ENCODE data around the gene RCOR3.
"Not testable (repeated sequence)": the region's sequence is repeated elsewhere in the genome, so short reads cannot be mapped to it uniquely, and the experiment has no call there.

The RCOR3 gene

GRCh38 chr1:211287218-211287617, 28.1 kb downstream of the RCOR3 start:
- Histone ChIP-seq H3K4me1 (ENCODE audit: control insufficient read depth, insufficient read depth, low read length) (no peaks in the 10 kb centered on the region), H3K27ac (ENCODE audit: insufficient read depth, low read depth, low read length, poor library complexity, severe bottlenecking) (no peak overlapping the region), H3K27me3 (ENCODE audit: control insufficient read depth, insufficient read depth, low read length, poor library complexity, severe bottlenecking) (no peaks in the 10 kb centered on the region), H3K9me3 (ENCODE audit: control insufficient read depth, low read length) (no peaks in the 10 kb centered on the region), H3K36me3 (ENCODE audit: control insufficient read depth, insufficient read depth, low read length) (peaks cover 19% of the 10 kb centered on the region), H3K4me3 (ENCODE audit: insufficient read depth, low read depth, low read length) (no peak overlapping the region)
- 93 to 97% methylated on average over 3 of the region's 3 CpGs for WGBS, 2 experiments

- H3K27ac ChIP-seq (ENCODE audit: insufficient read depth, low read depth, low read length, poor library complexity, severe bottlenecking) = no peak overlapping the region
- peaks cover 21% of the 10 kb centered on the region for H3K36me3 ChIP-seq (ENCODE audit: control insufficient read depth, insufficient read depth, low read length)
- H3K27me3 ChIP-seq (ENCODE audit: control insufficient read depth, insufficient read depth, low read length, poor library complexity, severe bottlenecking) = no peaks in the 10 kb centered on the region
- no peak overlapping the region for H3K4me3 ChIP-seq (ENCODE audit: insufficient read depth, low read depth, low read length)
- WGBS, 2 experiments = 92 to 95% methylated on average over 2 of the region's 2 CpGs
- no peaks in the 10 kb centered on the region for H3K4me1 ChIP-seq (ENCODE audit: control insufficient read depth, insufficient read depth, low read length)
- H3K9me3 ChIP-seq (ENCODE audit: control insufficient read depth, low read length) = no peaks in the 10 kb centered on the region
These were observed 33.2 kb downstream of the RCOR3 start for GRCh38 chr1:211292411-211292810.

- Histone ChIP-seq H3K4me1 (ENCODE audit: control insufficient read depth, insufficient read depth, low read length) (no peaks in the 10 kb centered on the region), H3K27ac (ENCODE audit: insufficient read depth, low read depth, low read length, poor library complexity, severe bottlenecking) (no peak overlapping the region), H3K27me3 (ENCODE audit: control insufficient read depth, insufficient read depth, low read length, poor library complexity, severe bottlenecking) (no peaks in the 10 kb centered on the region), H3K4me3 (ENCODE audit: insufficient read depth, low read depth, low read length) (no peak overlapping the region), H3K36me3 (ENCODE audit: control insufficient read depth, insufficient read depth, low read length) (peaks cover 8% of the 10 kb centered on the region), H3K9me3 (ENCODE audit: control insufficient read depth, low read length) (no peaks in the 10 kb centered on the region)
These were observed 37.2 kb downstream of the RCOR3 start for GRCh38 chr1:211296396-211296795.

GRCh38 chr1:211305044-211305443, 45.9 kb downstream of the RCOR3 start:
- no peak overlapping the region for H3K4me3 ChIP-seq (ENCODE audit: insufficient read depth, low read depth, low read length)
- H3K27ac ChIP-seq (ENCODE audit: insufficient read depth, low read depth, low read length, poor library complexity, severe bottlenecking) = no peak overlapping the region
- no peaks in the 10 kb centered on the region for H3K9me3 ChIP-seq (ENCODE audit: control insufficient read depth, low read length)
- H3K27me3 ChIP-seq (ENCODE audit: control insufficient read depth, insufficient read depth, low read length, poor library complexity, severe bottlenecking) = no peaks in the 10 kb centered on the region
- peaks cover 3% of the 10 kb centered on the region for H3K36me3 ChIP-seq (ENCODE audit: control insufficient read depth, insufficient read depth, low read length)
- WGBS, 2 experiments = 96 to 97% methylated on average over 3 of the region's 3 CpGs
- H3K4me1 ChIP-seq (ENCODE audit: control insufficient read depth, insufficient read depth, low read length) = no peaks in the 10 kb centered on the region

- Histone ChIP-seq H3K27ac (ENCODE audit: insufficient read depth, low read depth, low read length, poor library complexity, severe bottlenecking) (no peak overlapping the region), H3K36me3 (ENCODE audit: control insufficient read depth, insufficient read depth, low read length) (peaks cover 19% of the 10 kb centered on the region), H3K9me3 (ENCODE audit: control insufficient read depth, low read length) (no peaks in the 10 kb centered on the region), H3K4me3 (ENCODE audit: insufficient read depth, low read depth, low read length) (no peak overlapping the region), H3K4me1 (ENCODE audit: control insufficient read depth, insufficient read depth, low read length) (no peaks in the 10 kb centered on the region), H3K27me3 (ENCODE audit: control insufficient read depth, insufficient read depth, low read length, poor library complexity, severe bottlenecking) (no peaks in the 10 kb centered on the region)
- 84 to 87% methylated on average over 3 of the region's 3 CpGs for WGBS, 2 experiments
These were observed 50.5 kb downstream of the RCOR3 start for GRCh38 chr1:211309617-211310016.

- H3K36me3 ChIP-seq (ENCODE audit: control insufficient read depth, insufficient read depth, low read length) = peaks cover 16% of the 10 kb centered on the region
These were observed 54.2 kb downstream of the RCOR3 start for GRCh38 chr1:211313392-211313791.

GRCh38 chr1:211318576-211319280, 59.6 kb downstream of the RCOR3 start:
- Histone ChIP-seq H3K4me1 (ENCODE audit: control insufficient read depth, insufficient read depth, low read length) (no peaks in the 10 kb centered on the region), H3K9me3 (ENCODE audit: control insufficient read depth, low read length) (no peaks in the 10 kb centered on the region), H3K4me3 (ENCODE audit: insufficient read depth, low read depth, low read length) (no peak overlapping the region)

More at GRCh38 chr1:211313392-211313791, 54.2 kb downstream of the RCOR3 start:
- Histone ChIP-seq H3K27ac (ENCODE audit: insufficient read depth, low read depth, low read length, poor library complexity, severe bottlenecking) (no peak overlapping the region), H3K4me3 (ENCODE audit: insufficient read depth, low read depth, low read length) (no peak overlapping the region), H3K4me1 (ENCODE audit: control insufficient read depth, insufficient read depth, low read length) (no peaks in the 10 kb centered on the region), H3K27me3 (ENCODE audit: control insufficient read depth, insufficient read depth, low read length, poor library complexity, severe bottlenecking) (no peaks in the 10 kb centered on the region), H3K9me3 (ENCODE audit: control insufficient read depth, low read length) (no peaks in the 10 kb centered on the region)
- 94% methylated on average over 11 of the region's 11 CpGs for WGBS, 2 experiments

GRCh38 chr1:211319892-211320291, 60.7 kb downstream of the RCOR3 start:
- H3K9me3 ChIP-seq (ENCODE audit: control insufficient read depth, low read length) = no peaks in the 10 kb centered on the region
- no peak overlapping the region for H3K27ac ChIP-seq (ENCODE audit: insufficient read depth, low read depth, low read length, poor library complexity, severe bottlenecking)
- H3K36me3 ChIP-seq (ENCODE audit: control insufficient read depth, insufficient read depth, low read length) = no peaks in the 10 kb centered on the region
- no peaks in the 10 kb centered on the region for H3K27me3 ChIP-seq (ENCODE audit: control insufficient read depth, insufficient read depth, low read length, poor library complexity, severe bottlenecking)
- H3K4me3 ChIP-seq (ENCODE audit: insufficient read depth, low read depth, low read length) = no peak overlapping the region
- H3K4me1 ChIP-seq (ENCODE audit: control insufficient read depth, insufficient read depth, low read length) = no peaks in the 10 kb centered on the region

More at GRCh38 chr1:211318576-211319280, 59.6 kb downstream of the RCOR3 start:
- Histone ChIP-seq H3K36me3 (ENCODE audit: control insufficient read depth, insufficient read depth, low read length) (peaks cover 2% of the 10 kb centered on the region), H3K27ac (ENCODE audit: insufficient read depth, low read depth, low read length, poor library complexity, severe bottlenecking) (no peak overlapping the region), H3K27me3 (ENCODE audit: control insufficient read depth, insufficient read depth, low read length, poor library complexity, severe bottlenecking) (no peaks in the 10 kb centered on the region)

GRCh38 chr1:211320980-211321379, 61.8 kb downstream of the RCOR3 start:
- H3K27me3 ChIP-seq (ENCODE audit: control insufficient read depth, insufficient read depth, low read length, poor library complexity, severe bottlenecking) = no peaks in the 10 kb centered on the region
- no peak overlapping the region for H3K4me3 ChIP-seq (ENCODE audit: insufficient read depth, low read depth, low read length)
- no peaks in the 10 kb centered on the region for H3K9me3 ChIP-seq (ENCODE audit: control insufficient read depth, low read length)
- no peak overlapping the region for H3K27ac ChIP-seq (ENCODE audit: insufficient read depth, low read depth, low read length, poor library complexity, severe bottlenecking)
- 100% methylated on average over 1 of the region's 4 CpGs; no CpG with 5 or more reads in 1 of the 2 experiments for WGBS, 2 experiments
- H3K4me1 ChIP-seq (ENCODE audit: control insufficient read depth, insufficient read depth, low read length) = no peaks in the 10 kb centered on the region
- no peaks in the 10 kb centered on the region for H3K36me3 ChIP-seq (ENCODE audit: control insufficient read depth, insufficient read depth, low read length)

- not testable (repeated sequence) for H3K4me3 ChIP-seq (ENCODE audit: insufficient read depth, low read depth, low read length); H3K9me3 ChIP-seq (ENCODE audit: control insufficient read depth, low read length); H3K36me3 ChIP-seq (ENCODE audit: control insufficient read depth, insufficient read depth, low read length); H3K27me3 ChIP-seq (ENCODE audit: control insufficient read depth, insufficient read depth, low read length, poor library complexity, severe bottlenecking); H3K27ac ChIP-seq (ENCODE audit: insufficient read depth, low read depth, low read length, poor library complexity, severe bottlenecking); H3K4me1 ChIP-seq (ENCODE audit: control insufficient read depth, insufficient read depth, low read length)
- 87 to 97% methylated on average over 6 to 7 of the region's 7 CpGs for WGBS, 2 experiments
These were observed 62.5 kb downstream of the RCOR3 start for GRCh38 chr1:211321646-211322045.
